Measurements from ENCODE around the gene TMEM125.

DNA sequence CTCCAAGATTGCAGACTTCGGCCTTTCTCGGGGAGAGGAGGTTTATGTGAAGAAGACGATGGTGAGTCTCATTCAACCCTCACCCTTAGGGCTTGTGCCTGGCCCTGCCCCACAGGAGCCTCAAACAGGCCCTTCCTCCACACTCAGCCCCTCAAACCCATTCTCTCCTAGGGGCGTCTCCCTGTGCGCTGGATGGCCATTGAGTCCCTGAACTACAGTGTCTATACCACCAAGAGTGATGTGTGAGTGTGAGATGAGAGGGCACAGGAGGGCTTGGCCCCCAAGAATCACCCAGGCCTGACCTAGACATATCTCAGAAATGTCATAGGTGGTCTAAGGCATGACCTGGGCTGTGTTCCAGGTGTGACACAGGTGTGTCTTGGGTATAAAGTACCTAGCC, 49.5 kb downstream of the TMEM125 start:
- TF ChIP-seq, protein P1, sequence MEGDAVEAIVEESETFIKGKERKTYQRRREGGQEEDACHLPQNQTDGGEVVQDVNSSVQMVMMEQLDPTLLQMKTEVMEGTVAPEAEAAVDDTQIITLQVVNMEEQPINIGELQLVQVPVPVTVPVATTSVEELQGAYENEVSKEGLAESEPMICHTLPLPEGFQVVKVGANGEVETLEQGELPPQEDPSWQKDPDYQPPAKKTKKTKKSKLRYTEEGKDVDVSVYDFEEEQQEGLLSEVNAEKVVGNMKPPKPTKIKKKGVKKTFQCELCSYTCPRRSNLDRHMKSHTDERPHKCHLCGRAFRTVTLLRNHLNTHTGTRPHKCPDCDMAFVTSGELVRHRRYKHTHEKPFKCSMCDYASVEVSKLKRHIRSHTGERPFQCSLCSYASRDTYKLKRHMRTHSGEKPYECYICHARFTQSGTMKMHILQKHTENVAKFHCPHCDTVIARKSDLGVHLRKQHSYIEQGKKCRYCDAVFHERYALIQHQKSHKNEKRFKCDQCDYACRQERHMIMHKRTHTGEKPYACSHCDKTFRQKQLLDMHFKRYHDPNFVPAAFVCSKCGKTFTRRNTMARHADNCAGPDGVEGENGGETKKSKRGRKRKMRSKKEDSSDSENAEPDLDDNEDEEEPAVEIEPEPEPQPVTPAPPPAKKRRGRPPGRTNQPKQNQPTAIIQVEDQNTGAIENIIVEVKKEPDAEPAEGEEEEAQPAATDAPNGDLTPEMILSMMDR (IDR thresholded peaks at IDR 0.05; ENCODE audit: insufficient read depth, low read depth, low read length) = no peak
- TF ChIP-seq EZH2 (IDR thresholded peaks at IDR 0.05; ENCODE audit: insufficient read depth, low read length) = no peak
